Skeletal muscle tissue (tissue), 4 donors: ENCODE results near the gene HMMR. TPM values are rescaled to one million over a fixed set of nuclear protein-coding genes. Genes with fewer than 3 reads are reported as not detected.

Experiments used
- H3K27ac ChIP-seq: one replicate; pipeline ENCODE4 v1.7.0; 2013; ENCODE audit warnings: mild to moderate bottlenecking, low read depth, low read length, inconsistent platforms
- H3K27me3 ChIP-seq, 3 donors: one replicate each; pipeline ENCODE4 v1.7.0; 2013; ENCODE audit warnings: low read length in 3 of 3; ENCODE audit not compliant: control insufficient read depth in 3 of 3, insufficient read depth in 3 of 3
- H3K36me3 ChIP-seq, 3 donors: one replicate each; pipeline ENCODE4 v1.7.0; 2013; ENCODE audit warnings: low read length in 3 of 3; ENCODE audit not compliant: control insufficient read depth in 3 of 3, insufficient read depth in 3 of 3
- H3K4me1 ChIP-seq, 3 donors: one replicate each; pipeline ENCODE4 v1.7.0; 2013; ENCODE audit warnings: low read length in 3 of 3, mild to moderate bottlenecking in 3 of 3; ENCODE audit not compliant: control insufficient read depth in 3 of 3, insufficient read depth in 3 of 3
- H3K4me3 ChIP-seq, 3 donors: one replicate each; pipeline ENCODE4 v1.7.0; 2013; ENCODE audit warnings: low read length in 3 of 3
- H3K9ac ChIP-seq, 3 donors: one replicate each; pipeline ENCODE4 v1.7.0; 2013; ENCODE audit warnings: low read length in 3 of 3, mild to moderate bottlenecking in 3 of 3, moderate library complexity in 2 of 3, low read depth in 1 of 3
- H3K9me3 ChIP-seq, 3 donors: one replicate each; pipeline ENCODE4 v1.7.0; 2013; ENCODE audit warnings: low read length in 3 of 3; ENCODE audit not compliant: control insufficient read depth in 3 of 3
- total RNA-seq: library from RNA; depleted of rRNA; stranded (reverse); fragments of >200 nt; gene quantifications from one replicate; pipeline ENCODE4 v1.2.3, GENCODE V29; 2014
- donor health status: Osteomylitis.

HMMR gene
- total RNA-seq, 1 donor from 2014 or later: 2.6 TPM

DNA sequence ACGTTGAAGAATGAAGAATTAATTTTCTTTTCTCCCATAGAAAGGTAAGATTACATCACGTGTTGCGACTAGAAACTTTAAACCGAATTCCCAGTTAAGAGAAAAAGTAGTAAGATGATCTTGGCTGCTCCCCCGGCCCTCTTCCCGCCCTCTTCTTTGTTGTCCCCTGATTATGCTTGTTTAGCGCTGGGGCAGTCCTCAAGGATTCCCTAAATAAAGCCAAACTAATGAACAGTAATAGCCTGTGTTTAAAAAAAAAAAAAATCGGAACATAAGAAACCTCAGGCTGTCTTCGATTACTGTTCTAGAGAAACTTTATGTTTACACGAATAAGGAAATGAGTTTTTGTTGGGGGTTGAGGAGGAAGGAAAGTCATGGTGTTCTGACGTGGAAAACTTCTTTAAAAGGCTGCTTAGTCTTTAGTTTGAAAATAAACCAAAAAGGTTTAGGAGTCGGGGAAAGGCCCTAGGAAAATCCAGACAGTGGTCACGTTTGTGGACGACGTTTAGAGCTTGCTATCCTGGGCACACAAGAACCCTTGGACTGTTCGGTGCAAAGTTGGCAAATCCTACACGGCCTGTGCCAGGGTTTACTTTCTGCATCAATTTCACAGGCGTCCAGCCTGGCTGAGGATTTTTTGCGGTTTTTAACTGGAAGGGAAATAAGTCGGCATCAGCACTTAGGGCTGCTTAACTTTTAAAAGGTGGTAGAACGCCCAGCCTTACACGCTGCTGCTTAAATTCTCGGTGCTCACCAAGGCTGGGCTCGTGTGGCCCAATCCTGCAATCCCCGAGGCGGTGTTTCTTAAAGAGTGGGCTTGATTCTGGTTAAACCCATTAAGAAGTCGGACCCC, 43.9 kb downstream of the HMMR start:
- Histone ChIP-seq H3K27ac (peak overlapping the region; percentile 89), H3K27me3 (no peaks in the 10 kb centered on the region), H3K4me3 (peak overlapping the region; percentile 75 to 98 (median 94)), H3K9me3 (no peaks in the 10 kb centered on the region), H3K9ac (peak overlapping the region; percentile 84 to 93 (median 85)), H3K36me3 (no peaks in the 10 kb centered on the region), H3K4me1 (peaks cover 12 to 37% (median 13%) of the 10 kb centered on the region in 3 donors)

DNA sequence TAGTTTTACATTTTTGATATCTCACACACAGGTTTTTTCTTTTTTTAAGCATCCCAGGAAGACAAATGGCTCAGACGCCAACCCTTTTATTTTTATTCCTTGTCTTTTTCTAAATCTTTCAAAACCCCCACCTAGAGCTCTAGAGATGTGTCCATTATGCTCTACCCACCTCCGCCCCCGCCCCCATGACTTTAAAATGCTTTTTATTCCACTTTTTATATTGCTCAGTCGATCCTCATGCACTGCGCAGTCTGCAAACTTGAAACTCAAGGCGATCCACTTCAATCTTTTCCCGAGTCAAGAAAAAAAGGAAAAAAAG, 44.6 kb downstream of the HMMR start:
- Histone ChIP-seq H3K9me3 (no peaks in the 10 kb centered on the region), H3K9ac (peak overlapping the region; percentile 84 to 93 (median 85)), H3K4me1 (peaks cover 12 to 43% (median 13%) of the 10 kb centered on the region in 3 donors), H3K27me3 (no peaks in the 10 kb centered on the region), H3K36me3 (no peaks in the 10 kb centered on the region), H3K4me3 (peak overlapping the region; percentile 75 to 98 (median 94)), H3K27ac (peak overlapping the region; percentile 89)

DNA sequence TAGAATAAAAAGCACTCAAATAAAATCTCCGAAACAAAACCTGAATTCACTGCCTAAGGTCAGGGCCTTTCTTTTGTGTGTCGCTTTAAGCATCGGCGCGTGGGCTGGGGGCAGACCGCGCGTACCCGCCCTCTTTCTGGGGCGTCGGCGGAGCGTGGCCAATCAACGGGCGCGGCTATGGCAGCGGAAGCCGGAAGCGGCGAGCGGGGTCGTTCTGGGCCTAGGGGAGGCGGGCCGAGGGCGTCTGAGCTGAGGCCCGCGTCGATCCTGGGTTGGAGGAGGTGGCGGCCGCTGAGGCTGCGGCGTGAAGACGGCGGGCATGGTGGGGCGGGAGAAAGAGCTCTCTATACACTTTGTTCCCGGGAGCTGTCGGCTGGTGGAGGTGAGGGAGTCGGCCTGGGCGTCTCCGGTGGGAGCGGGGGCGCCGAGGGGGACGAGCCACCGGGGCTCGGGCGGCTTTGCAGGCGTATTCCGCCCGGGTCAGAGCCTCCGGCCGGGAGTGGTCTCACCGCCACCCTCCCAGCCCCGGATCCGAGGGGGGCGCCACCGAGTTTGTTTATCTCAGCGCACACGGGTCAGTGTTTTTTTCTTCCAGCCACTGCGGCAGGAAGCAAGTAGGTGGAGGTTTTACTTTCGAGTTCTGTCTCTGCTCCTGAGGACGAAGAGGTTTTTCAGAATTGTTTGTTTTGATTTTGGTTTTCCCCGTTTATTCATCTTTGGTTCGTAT, 45.1 kb downstream of the HMMR start, which contains the start of gene MAT2B:
Gene MAT2B (plus strand): TSS at position 252 of the 727 bp plus-strand sequence. CDS start 68 bp downstream, at position 320.
- peaks cover 12 to 49% (median 13%) of the 10 kb centered on the region in 3 donors for H3K4me1 ChIP-seq
- H3K9ac ChIP-seq: peak within 1 kb of the TSS; percentile 85 to 94 (median 93)
- no peaks in the 10 kb centered on the region for H3K27me3 ChIP-seq
- peak within 1 kb of the TSS; percentile 75 to 98 (median 94) for H3K4me3 ChIP-seq
- peak within 1 kb of the TSS; percentile 89 for H3K27ac ChIP-seq
- no peaks in the 10 kb centered on the region for H3K9me3 ChIP-seq
- no peaks in the 10 kb centered on the region for H3K36me3 ChIP-seq

DNA sequence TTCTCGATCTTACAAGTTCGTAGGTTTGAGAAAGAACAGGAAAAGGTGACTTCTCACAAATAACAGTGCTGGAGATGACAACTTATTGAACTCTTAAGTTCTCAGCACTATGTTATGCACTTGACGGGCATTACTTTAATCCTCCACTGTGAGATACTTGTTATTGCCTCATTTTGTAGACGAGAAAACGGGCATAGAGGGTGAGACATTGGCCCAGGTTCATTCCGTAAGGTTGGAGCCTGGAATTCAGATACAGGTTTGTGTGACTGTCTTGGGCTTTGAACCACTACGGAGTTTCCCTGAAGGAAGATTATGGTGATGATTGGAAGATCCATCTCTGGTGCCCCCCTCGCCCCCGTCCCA, 45.6 kb downstream of the HMMR start:
- Histone ChIP-seq H3K9me3 (no peaks in the 10 kb centered on the region), H3K9ac (peak overlapping the region; percentile 85 to 94 (median 93)), H3K36me3 (no peaks in the 10 kb centered on the region), H3K4me1 (peaks cover 12 to 50% (median 13%) of the 10 kb centered on the region in 3 donors), H3K27ac (peak overlapping the region; percentile 89), H3K4me3 (peak overlapping the region; percentile 75 to 98 (median 94)), H3K27me3 (no peaks in the 10 kb centered on the region)

DNA sequence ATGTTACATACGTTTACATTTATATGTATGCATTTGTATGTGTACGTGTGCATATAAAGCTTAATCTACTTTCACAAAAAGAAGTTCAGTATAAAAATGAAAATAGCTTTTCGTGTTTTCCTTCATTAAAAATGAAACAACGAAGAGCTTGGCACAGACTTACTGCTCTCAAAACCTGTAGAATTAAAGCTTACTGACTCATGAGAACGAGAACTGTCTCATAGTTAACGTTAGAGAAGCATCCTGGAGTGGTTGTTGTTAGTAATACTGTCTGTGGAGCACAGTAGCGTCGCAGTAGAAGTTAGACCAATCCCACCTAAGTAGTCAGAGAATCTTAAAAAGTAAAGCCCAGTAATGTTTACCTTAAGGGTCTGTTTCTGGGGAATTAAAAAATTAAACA, 46.3 kb downstream of the HMMR start:
- peaks cover 13 to 51% (median 13%) of the 10 kb centered on the region in 3 donors for H3K4me1 ChIP-seq
- no peaks in the 10 kb centered on the region for H3K27me3 ChIP-seq
- no peaks in the 10 kb centered on the region for H3K9me3 ChIP-seq
- peak overlapping the region; percentile 75 to 98 (median 94) for H3K4me3 ChIP-seq
- peak overlapping the region; percentile 89 for H3K27ac ChIP-seq
- peak overlapping the region; percentile 85 to 94 (median 93) for H3K9ac ChIP-seq
- H3K36me3 ChIP-seq: no peaks in the 10 kb centered on the region

DNA sequence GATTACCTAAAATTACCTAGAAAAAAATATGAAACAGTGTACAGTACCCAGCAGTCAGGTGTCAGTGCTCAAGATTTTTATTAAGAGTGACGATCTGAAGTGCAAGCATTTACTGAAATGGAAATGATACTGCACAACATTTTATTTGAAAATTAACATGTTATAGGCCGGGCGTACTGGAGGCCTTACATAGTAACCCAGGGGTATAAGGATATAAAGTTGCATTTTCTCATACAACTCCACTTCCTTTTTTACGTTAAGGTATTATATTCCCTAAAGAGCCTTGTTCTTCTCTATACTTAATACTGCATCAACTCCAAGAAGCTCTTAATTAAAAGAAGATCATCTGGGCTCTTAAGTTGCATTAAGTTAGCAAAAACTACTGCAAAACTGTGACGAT, 48.3 kb downstream of the HMMR start:
- Histone ChIP-seq H3K4me1 (peaks cover 12 to 54% (median 20%) of the 10 kb centered on the region in 3 donors), H3K27ac (peak overlapping the region; percentile 49), H3K9me3 (no peaks in the 10 kb centered on the region), H3K27me3 (no peaks in the 10 kb centered on the region), H3K9ac (peak overlapping the region; percentile 9 to 54 (median 25)), H3K36me3 (peaks cover 7 to 15% (median 11%) of the 10 kb centered on the region in 3 donors), H3K4me3 (peak overlapping the region in 2 of 3 donors; percentile 19 to 66)

DNA sequence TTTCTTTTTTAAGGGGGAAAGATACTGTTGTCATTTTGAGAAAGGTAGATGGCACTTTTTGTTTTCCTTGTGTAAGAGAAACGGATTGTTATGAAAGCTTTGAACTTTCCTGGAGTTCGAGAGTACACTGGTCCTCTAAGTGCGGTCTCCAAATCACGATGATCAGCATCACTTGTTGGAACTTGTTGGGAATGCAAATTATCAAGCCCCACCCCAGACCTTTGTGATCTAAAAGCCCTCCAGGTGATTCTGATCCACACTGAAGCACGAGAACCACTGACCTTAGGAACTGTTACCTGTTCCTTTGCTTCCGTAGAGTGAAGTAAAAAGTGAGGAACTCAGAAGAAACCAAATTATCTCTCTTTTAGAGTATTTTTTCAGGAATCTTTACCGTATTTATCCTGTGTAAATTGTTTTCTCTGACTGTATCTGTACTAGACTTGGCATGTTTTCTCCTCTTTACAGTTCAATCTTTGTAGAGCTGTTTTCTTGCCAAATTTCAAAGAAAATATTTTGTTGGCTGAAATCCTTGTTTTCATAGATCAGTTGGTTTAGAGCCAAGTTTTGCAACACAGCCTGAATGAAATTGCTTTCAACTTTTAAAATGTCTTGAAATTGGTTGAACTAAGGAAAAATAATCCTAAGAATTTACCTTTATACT, 49.0 kb downstream of the HMMR start:
- peak overlapping the region; percentile 19 to 66 (median 31) for H3K4me3 ChIP-seq
- H3K4me1 ChIP-seq: peaks cover 12 to 48% (median 20%) of the 10 kb centered on the region in 3 donors
- H3K27ac ChIP-seq: peak overlapping the region; percentile 49

DNA sequence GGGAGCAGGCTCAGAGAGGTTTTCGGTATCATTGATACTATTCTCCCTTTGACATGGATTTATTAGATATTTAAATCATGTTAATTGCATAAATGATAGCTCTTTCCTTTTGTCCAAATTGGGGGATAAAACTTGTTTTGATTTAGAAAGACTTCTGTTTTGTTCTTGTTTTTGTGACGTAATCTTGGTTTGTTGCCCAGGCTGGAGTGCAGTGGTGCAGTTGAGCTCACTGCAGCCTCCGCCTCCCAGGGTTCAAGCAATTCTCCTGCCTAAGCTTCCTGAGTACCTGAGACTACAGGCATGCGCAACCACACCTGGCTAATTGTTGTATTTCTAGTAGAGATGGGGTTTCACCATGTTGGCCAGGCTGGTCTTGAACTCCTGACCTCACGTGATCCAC, 52.1 kb downstream of the HMMR start:
- H3K4me1 ChIP-seq: peaks cover 11 to 32% (median 17%) of the 10 kb centered on the region in 3 donors

More for the DNA sequence above, 49.0 kb downstream of the HMMR start:
- Histone ChIP-seq H3K9me3 (no peaks in the 10 kb centered on the region), H3K27me3 (no peaks in the 10 kb centered on the region), H3K9ac (peak overlapping the region; percentile 9 to 69 (median 35)), H3K36me3 (peaks cover 7 to 18% (median 13%) of the 10 kb centered on the region in 3 donors)

DNA sequence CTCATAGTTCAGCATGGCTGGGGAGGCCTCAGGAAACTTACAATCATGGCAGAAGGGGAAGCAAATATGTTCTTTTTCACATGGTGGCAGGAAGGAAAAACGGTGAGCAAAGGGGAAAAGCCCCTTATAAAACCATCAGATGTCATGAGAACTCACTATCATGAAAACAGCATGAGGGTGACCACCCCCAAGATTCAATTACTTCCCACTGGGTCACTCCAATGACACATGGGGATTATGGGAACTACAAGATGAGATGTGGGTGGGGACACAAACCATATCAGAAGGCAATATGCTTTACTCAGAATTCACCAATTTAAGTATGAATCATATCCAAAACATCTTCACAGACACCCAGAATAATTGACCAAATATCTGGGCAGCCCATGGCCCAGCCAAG, 64.7 kb downstream of the HMMR start:
- Histone ChIP-seq H3K27ac (no peak overlapping the region), H3K9ac (no peak overlapping the region), H3K36me3 (peaks cover 0 to 4% (median 0%) of the 10 kb centered on the region in 3 donors), H3K27me3 (no peaks in the 10 kb centered on the region), H3K4me3 (no peak overlapping the region), H3K9me3 (no peaks in the 10 kb centered on the region), H3K4me1 (no peaks in the 10 kb centered on the region)

More for the DNA sequence above, 52.1 kb downstream of the HMMR start:
- Histone ChIP-seq H3K27ac (no peak overlapping the region), H3K36me3 (peaks cover 19 to 43% (median 37%) of the 10 kb centered on the region in 3 donors), H3K4me3 (no peak overlapping the region), H3K9ac (no peak overlapping the region), H3K27me3 (no peaks in the 10 kb centered on the region), H3K9me3 (no peaks in the 10 kb centered on the region)
